Measurements from ENCODE around the gene PTPRG.

The PTPRG gene

GRCh38 chr3:62228467-62228866 lies 667.1 kb downstream of the PTPRG start:
- TF ChIP-seq POLR2AphosphoS5 (IDR thresholded peaks at IDR 0.05; ENCODE audit: low read depth, low read length) (no peak), FOXP2 (optimal IDR thresholded peaks at IDR 0.05; ENCODE audit: borderline replicate concordance, extremely low read depth, extremely low read length, insufficient read depth) (no peak), TAF1 (IDR thresholded peaks at IDR 0.05; ENCODE audit: borderline replicate concordance, insufficient read depth, low read length) (no peak), SIN3A (IDR thresholded peaks at IDR 0.05; ENCODE audit: borderline replicate concordance, insufficient read depth, low read length) (no peak)
- TF ChIP-seq, protein P1, sequence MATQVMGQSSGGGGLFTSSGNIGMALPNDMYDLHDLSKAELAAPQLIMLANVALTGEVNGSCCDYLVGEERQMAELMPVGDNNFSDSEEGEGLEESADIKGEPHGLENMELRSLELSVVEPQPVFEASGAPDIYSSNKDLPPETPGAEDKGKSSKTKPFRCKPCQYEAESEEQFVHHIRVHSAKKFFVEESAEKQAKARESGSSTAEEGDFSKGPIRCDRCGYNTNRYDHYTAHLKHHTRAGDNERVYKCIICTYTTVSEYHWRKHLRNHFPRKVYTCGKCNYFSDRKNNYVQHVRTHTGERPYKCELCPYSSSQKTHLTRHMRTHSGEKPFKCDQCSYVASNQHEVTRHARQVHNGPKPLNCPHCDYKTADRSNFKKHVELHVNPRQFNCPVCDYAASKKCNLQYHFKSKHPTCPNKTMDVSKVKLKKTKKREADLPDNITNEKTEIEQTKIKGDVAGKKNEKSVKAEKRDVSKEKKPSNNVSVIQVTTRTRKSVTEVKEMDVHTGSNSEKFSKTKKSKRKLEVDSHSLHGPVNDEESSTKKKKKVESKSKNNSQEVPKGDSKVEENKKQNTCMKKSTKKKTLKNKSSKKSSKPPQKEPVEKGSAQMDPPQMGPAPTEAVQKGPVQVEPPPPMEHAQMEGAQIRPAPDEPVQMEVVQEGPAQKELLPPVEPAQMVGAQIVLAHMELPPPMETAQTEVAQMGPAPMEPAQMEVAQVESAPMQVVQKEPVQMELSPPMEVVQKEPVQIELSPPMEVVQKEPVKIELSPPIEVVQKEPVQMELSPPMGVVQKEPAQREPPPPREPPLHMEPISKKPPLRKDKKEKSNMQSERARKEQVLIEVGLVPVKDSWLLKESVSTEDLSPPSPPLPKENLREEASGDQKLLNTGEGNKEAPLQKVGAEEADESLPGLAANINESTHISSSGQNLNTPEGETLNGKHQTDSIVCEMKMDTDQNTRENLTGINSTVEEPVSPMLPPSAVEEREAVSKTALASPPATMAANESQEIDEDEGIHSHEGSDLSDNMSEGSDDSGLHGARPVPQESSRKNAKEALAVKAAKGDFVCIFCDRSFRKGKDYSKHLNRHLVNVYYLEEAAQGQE (IDR thresholded peaks at IDR 0.05; ENCODE audit: insufficient read depth in 1 of 2, low read depth in 2 of 2, low read length in 2 of 2), result no peak

GRCh38 chr3:62229211-62229610 lies 667.8 kb downstream of the PTPRG start:
- TF ChIP-seq SIN3A (IDR thresholded peaks at IDR 0.05; ENCODE audit: borderline replicate concordance, insufficient read depth, low read length) (no peak), POLR2AphosphoS5 (IDR thresholded peaks at IDR 0.05; ENCODE audit: low read depth, low read length) (no peak), TAF1 (IDR thresholded peaks at IDR 0.05; ENCODE audit: borderline replicate concordance, insufficient read depth, low read length) (no peak), FOXP2 (optimal IDR thresholded peaks at IDR 0.05; ENCODE audit: borderline replicate concordance, extremely low read depth, extremely low read length, insufficient read depth) (no peak)
- TF ChIP-seq, protein P1 (IDR thresholded peaks at IDR 0.05; ENCODE audit: insufficient read depth in 1 of 2, low read depth in 2 of 2, low read length in 2 of 2), result no peak

- TF ChIP-seq SIN3A (IDR thresholded peaks at IDR 0.05; ENCODE audit: borderline replicate concordance, insufficient read depth, low read length), result no peak
- TF ChIP-seq, protein P1 (IDR thresholded peaks at IDR 0.05; ENCODE audit: insufficient read depth in 1 of 2, low read depth in 2 of 2, low read length in 2 of 2), result no peak
- TF ChIP-seq FOXP2 (optimal IDR thresholded peaks at IDR 0.05; ENCODE audit: borderline replicate concordance, extremely low read depth, extremely low read length, insufficient read depth), result no peak
- no peak for TF ChIP-seq POLR2AphosphoS5 (IDR thresholded peaks at IDR 0.05; ENCODE audit: low read depth, low read length)
- no peak for TF ChIP-seq TAF1 (IDR thresholded peaks at IDR 0.05; ENCODE audit: borderline replicate concordance, insufficient read depth, low read length)
Observed at GRCh38 chr3:62229908-62230307, 668.5 kb downstream of the PTPRG start.

DNA sequence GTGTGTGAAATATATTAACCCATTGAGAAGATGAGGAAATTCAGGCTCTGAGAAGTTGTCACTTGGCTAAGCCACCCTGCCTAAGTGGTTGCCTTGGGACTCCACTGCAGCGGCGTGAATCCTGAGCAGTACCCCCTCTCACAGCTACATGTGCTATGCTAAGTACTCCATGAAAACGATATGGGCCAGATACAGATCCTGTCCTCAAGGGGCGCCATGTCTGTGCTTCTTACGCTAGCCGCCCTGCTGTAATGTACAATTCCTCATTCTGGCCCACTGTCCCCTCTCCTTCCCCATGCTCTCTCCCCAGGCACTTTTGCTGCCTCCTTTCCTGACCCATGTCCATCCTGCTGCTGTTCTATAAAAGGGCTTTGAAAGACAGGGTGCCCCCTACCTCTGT lies 671.7 kb downstream of the PTPRG start:
- TF ChIP-seq TAF1 (IDR thresholded peaks at IDR 0.05; ENCODE audit: borderline replicate concordance, insufficient read depth, low read length) (no peak), POLR2AphosphoS5 (IDR thresholded peaks at IDR 0.05; ENCODE audit: low read depth, low read length) (no peak), SIN3A (IDR thresholded peaks at IDR 0.05; ENCODE audit: borderline replicate concordance, insufficient read depth, low read length) (no peak), FOXP2 (optimal IDR thresholded peaks at IDR 0.05; ENCODE audit: borderline replicate concordance, extremely low read depth, extremely low read length, insufficient read depth) (no peak)
- TF ChIP-seq, protein P1 (IDR thresholded peaks at IDR 0.05; ENCODE audit: insufficient read depth in 1 of 2, low read depth in 2 of 2, low read length in 2 of 2), result no peak

GRCh38 chr3:62236016-62236415 lies 674.6 kb downstream of the PTPRG start:
- TF ChIP-seq SIN3A (IDR thresholded peaks at IDR 0.05; ENCODE audit: borderline replicate concordance, insufficient read depth, low read length) (no peak), POLR2AphosphoS5 (IDR thresholded peaks at IDR 0.05; ENCODE audit: low read depth, low read length) (no peak), TAF1 (IDR thresholded peaks at IDR 0.05; ENCODE audit: borderline replicate concordance, insufficient read depth, low read length) (no peak), FOXP2 (optimal IDR thresholded peaks at IDR 0.05; ENCODE audit: borderline replicate concordance, extremely low read depth, extremely low read length, insufficient read depth) (no peak)
- TF ChIP-seq, protein P1 (IDR thresholded peaks at IDR 0.05; ENCODE audit: insufficient read depth in 1 of 2, low read depth in 2 of 2, low read length in 2 of 2), result no peak

All from PFSK-1 (cell line).